ENCODE data around the gene TGIF2. TPM values are rescaled to one million over a fixed set of nuclear protein-coding genes. Genes with fewer than 3 reads are reported as not detected.

The TGIF2 gene
- total and polyA plus RNA-seq, 10 donors = 13.6 to 38.2 (median 28.8) TPM

GRCh38 chr20:36541768-36542488 lies 31.5 kb upstream of the TGIF2 start:
- peaks cover 0 to 13% (median 0%) of the 10 kb centered on the region in 7 donors for H3K27me3 ChIP-seq (replicated peaks in 1 of 7)
- H3K4me3 ChIP-seq = peak overlapping the region; percentile 39 to 74 (median 46)
- peaks cover 0 to 23% (median 0%) of the 10 kb centered on the region in 6 donors for H3K36me3 ChIP-seq
- peaks cover 0 to 71% (median 42%) of the 10 kb centered on the region in 6 donors for H3K4me1 ChIP-seq
- H3K27ac ChIP-seq = peak overlapping the region in 7 of 8 donors; percentile 79 to 86 (median 81)
- TF ChIP-seq CTCF (IDR thresholded peaks at IDR 0.05 in 8 of 11, conservative IDR thresholded peaks at IDR 0.05 in 3 of 11) (peak in 7 of 11 experiments; percentile 25 to 52 (median 33)), POLR2AphosphoS5 (IDR thresholded peaks at IDR 0.05) (no peak)
- peak; percentile 77 for DNase-seq
- intact Hi-C loops (cut with DNase I; ENCODE audit: low total_unique reads) = no loop called here
- no peaks in the 10 kb centered on the region for H3K9me3 ChIP-seq
- 55 to 71% (median 58%) methylated on average over 12 to 14 of the region's 14 CpGs for WGBS, 5 donors

GRCh38 chr20:36542516-36543183 lies 30.7 kb upstream of the TGIF2 start:
- H3K9me3 ChIP-seq = no peaks in the 10 kb centered on the region
- H3K27me3 ChIP-seq (replicated peaks in 1 of 7) = peaks cover 0 to 13% (median 0%) of the 10 kb centered on the region in 7 donors
- H3K27ac ChIP-seq = peak overlapping the region in 7 of 8 donors; percentile 22 to 86 (median 81)
- intact Hi-C loops (cut with DNase I; ENCODE audit: low total_unique reads) = no loop called here
- peaks cover 0 to 30% (median 0%) of the 10 kb centered on the region in 6 donors for H3K36me3 ChIP-seq
- TF ChIP-seq POLR2A (IDR thresholded peaks at IDR 0.05) (no peak), POLR2AphosphoS5 (IDR thresholded peaks at IDR 0.05) (no peak), CTCF (IDR thresholded peaks at IDR 0.05 in 8 of 11, conservative IDR thresholded peaks at IDR 0.05 in 3 of 11) (no peak)
- H3K4me3 ChIP-seq = peak overlapping the region; percentile 39 to 74 (median 46)
- DNase-seq = peak; percentile 54
- H3K4me1 ChIP-seq = peaks cover 0 to 78% (median 42%) of the 10 kb centered on the region in 6 donors
- 71 to 90% (median 82%) methylated on average over 8 to 10 of the region's 10 CpGs for WGBS, 5 donors

GRCh38 chr20:36543184-36544133 lies 29.9 kb upstream of the TGIF2 start:
- 66 to 84% (median 75%) methylated on average over 11 to 14 of the region's 14 CpGs for WGBS, 5 donors
- DNase-seq = peak; percentile 67
- Histone ChIP-seq H3K27me3 (replicated peaks in 1 of 7) (peaks cover 0 to 13% (median 0%) of the 10 kb centered on the region in 7 donors), H3K9me3 (no peaks in the 10 kb centered on the region), H3K36me3 (peaks cover 0 to 38% (median 0%) of the 10 kb centered on the region in 6 donors), H3K4me1 (peaks cover 0 to 78% (median 43%) of the 10 kb centered on the region in 6 donors), H3K4me3 (peak overlapping the region in 6 of 8 donors; percentile 40 to 74 (median 50)), H3K27ac (peak overlapping the region in 7 of 8 donors; percentile 15 to 86 (median 81))
- TF ChIP-seq POLR2AphosphoS5 (IDR thresholded peaks at IDR 0.05) (peak; percentile 16 to 54 (median 53)), POLR2A (IDR thresholded peaks at IDR 0.05) (no peak)
- intact Hi-C loops (cut with DNase I; ENCODE audit: low total_unique reads) = no loop called here
